ENCODE measurements around the gene PDE4D. TPM values are rescaled to one million over a fixed set of nuclear protein-coding genes. Genes with fewer than 3 reads are reported as not detected.

PDE4D gene
- total and polyA plus RNA-seq, 2 of the 4 experiments (the other 2 are of a cell fraction), result 1.4 to 7.9 TPM

DNA sequence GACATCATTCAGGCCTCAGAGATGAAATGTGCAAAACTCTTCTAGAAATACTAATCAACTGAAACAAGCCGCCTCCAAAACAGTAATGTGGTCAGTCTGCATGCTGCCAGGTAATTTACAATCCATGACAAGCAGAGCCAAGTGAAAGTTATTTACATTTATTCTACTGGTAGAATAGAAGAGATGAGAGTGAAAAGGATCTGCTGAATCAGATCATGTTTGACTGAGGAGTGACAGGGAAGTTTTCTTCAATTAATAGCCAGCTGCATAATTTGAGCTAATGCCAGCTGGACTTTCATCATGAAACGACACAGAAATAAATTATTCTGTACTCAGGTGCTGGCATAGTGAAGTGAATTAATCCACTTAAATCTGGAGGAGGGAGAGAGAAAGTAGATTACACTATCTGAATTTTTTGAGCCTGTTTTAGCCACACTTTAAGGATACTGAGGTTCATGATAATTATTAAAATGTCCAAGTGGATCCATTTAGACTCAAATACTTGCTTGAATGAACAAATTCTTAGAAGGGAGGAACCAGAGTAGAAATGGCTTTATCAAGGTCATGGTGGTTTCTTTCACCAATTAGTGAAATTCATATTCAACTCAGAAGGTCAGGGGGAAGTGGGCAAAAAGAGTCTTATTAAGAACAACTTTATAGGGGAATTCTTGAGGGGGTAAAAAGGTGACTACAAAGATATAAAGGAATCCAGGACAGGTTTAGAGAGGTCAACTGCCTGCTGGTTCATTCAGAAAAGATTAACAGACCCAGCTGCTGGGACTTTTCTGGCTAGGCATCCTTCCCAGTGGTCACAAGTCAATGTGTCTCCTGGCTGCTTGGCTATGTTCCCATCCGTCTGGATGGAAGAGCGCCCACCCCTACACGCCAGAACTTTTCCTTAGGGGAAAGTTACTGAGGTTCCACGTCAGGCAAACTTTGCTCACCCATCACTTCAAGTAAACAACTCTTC is 350.4 kb downstream of the PDE4D start:
- Histone ChIP-seq H3K23ac (ENCODE audit: low read depth, low read length) (no peak overlapping the region), H3K27me3 (ENCODE audit: control insufficient read depth, insufficient read depth, low read length) (no peaks in the 10 kb centered on the region), H4K8ac (ENCODE audit: low read depth in 2 of 2, low read length in 2 of 2) (no peak overlapping the region), H3K14ac (replicated peaks; ENCODE audit: low read depth, low read length) (no peak overlapping the region), H3K4me3 (ENCODE audit: insufficient read depth, low read depth, low read length) (no peak overlapping the region), H3K18ac (ENCODE audit: low read depth, low read length) (no peak overlapping the region), H4K91ac (ENCODE audit: insufficient read depth, low read depth, low read length) (no peak overlapping the region), H3K27ac (ENCODE audit: insufficient read depth, low read length) (no peak overlapping the region), H2AK9ac (replicated peaks; ENCODE audit: low read depth, low read length, poor library complexity) (no peak overlapping the region), H3K4me1 (ENCODE audit: control insufficient read depth, insufficient read depth, low read length) (no peaks in the 10 kb centered on the region), H2BK15ac (ENCODE audit: low read depth, low read length) (no peak overlapping the region), H2BK5ac (ENCODE audit: low read depth, low read length, poor library complexity, severe bottlenecking) (no peak overlapping the region), H3K36me3 (ENCODE audit: control insufficient read depth, insufficient read depth, low read length) (no peaks in the 10 kb centered on the region), H3K56ac (ENCODE audit: extremely low read depth, insufficient read depth, low read length) (no peak overlapping the region), H2BK120ac (ENCODE audit: low read depth, low read length) (no peak overlapping the region), H3K4me2 (ENCODE audit: low read depth, low read length) (no peak overlapping the region), H4K20me1 (ENCODE audit: insufficient read depth, low read length) (no peaks in the 10 kb centered on the region), H3K9ac (ENCODE audit: low read depth, low read length) (no peak overlapping the region), H3K79me1 (ENCODE audit: low read depth in 1 of 2, low read length in 2 of 2) (no peaks in the 10 kb centered on the region), H2AFZ (replicated peaks; ENCODE audit: low read length, poor library complexity) (no peak overlapping the region), H3K9me3 (ENCODE audit: control insufficient read depth, insufficient read depth, low read length) (no peaks in the 10 kb centered on the region), H3K4ac (ENCODE audit: low read depth, low read length) (no peak overlapping the region), H2AK5ac (ENCODE audit: low read depth, low read length) (no peak overlapping the region), H2BK20ac (ENCODE audit: low read depth, low read length) (no peak overlapping the region), H4K5ac (ENCODE audit: low read depth, low read length) (no peak overlapping the region), H3K9me1 (ENCODE audit: insufficient read depth, low read length) (no peaks in the 10 kb centered on the region)
- no TSS peak for BruUV-seq (replicated peaks)
- TF ChIP-seq CEBPB (IDR thresholded peaks at IDR 0.05; ENCODE audit: low read depth, low read length), result no peak
- TF ChIP-seq BHLHE40 (IDR thresholded peaks at IDR 0.05; ENCODE audit: low read depth, low read length), result no peak
- TF ChIP-seq, protein P1, sequence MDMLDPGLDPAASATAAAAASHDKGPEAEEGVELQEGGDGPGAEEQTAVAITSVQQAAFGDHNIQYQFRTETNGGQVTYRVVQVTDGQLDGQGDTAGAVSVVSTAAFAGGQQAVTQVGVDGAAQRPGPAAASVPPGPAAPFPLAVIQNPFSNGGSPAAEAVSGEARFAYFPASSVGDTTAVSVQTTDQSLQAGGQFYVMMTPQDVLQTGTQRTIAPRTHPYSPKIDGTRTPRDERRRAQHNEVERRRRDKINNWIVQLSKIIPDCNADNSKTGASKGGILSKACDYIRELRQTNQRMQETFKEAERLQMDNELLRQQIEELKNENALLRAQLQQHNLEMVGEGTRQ (IDR thresholded peaks at IDR 0.05; ENCODE audit: low read depth, low read length), result no peak
- TF ChIP-seq NFE2L2 (IDR thresholded peaks at IDR 0.05; ENCODE audit: low read depth, low read length), result no peak
- no peak for TF ChIP-seq RCOR1 (IDR thresholded peaks at IDR 0.05; ENCODE audit: insufficient replicate concordance, low read length)
- TF ChIP-seq MAZ (IDR thresholded peaks at IDR 0.05; ENCODE audit: borderline replicate concordance, low read depth, low read length), result no peak
- TF ChIP-seq RFX5 (IDR thresholded peaks at IDR 0.05; ENCODE audit: low read depth, low read length), result no peak
- TF ChIP-seq SMC3 (IDR thresholded peaks at IDR 0.05; ENCODE audit: low read depth, low read length), result no peak
- no peak for TF ChIP-seq MAFK (IDR thresholded peaks at IDR 0.05; ENCODE audit: low read depth, low read length)
- POLR2A ChIA-PET (ENCODE audit: unreplicated experiment), result interaction anchor here (0.6 kb wide), 1 partner anchor 44 kb away, joined by 4 read pairs; no protein-coding TSS in a partner anchor
- in situ Hi-C loops (cut with MboI; ENCODE audit: low sequenced_read_pairs), result no loop called here
- dilution Hi-C loops (cut with HindIII; ENCODE audit: low sequenced_read_pairs, unreplicated experiment), result no loop called here
- intact Hi-C loops (cut with micrococcal nuclease), result no loop called here
- CTCF ChIA-PET, result no interaction called here
- no peak for ATAC-seq (ENCODE audit: low read depth)
- no peak for DNase-seq
- WGBS, 2 experiments (ENCODE audit: extremely low coverage in 2 of 2, insufficient read length in 1 of 2), result no CpG with 5 or more reads among the region's 6 CpGs

Data from IMR-90 (cell line).